NCI-H82 treated with DMSO at 0.1 percent for 48 hours (cell line): ENCODE measurements around the gene ANXA2.
A peak's percentile ranks its signal among the peaks of the same experiment; 100 is the strongest.
"Not testable (repeated sequence)": the region's sequence is repeated elsewhere in the genome, so short reads cannot be mapped to it uniquely, and the experiment has no call there.

Experiments
- DNase-seq: peaks from one replicate; lab custom pipeline; 2025; ENCODE audit not compliant: unreplicated experiment; lab: John Stamatoyannopoulos, UW

ANXA2 gene

DNA sequence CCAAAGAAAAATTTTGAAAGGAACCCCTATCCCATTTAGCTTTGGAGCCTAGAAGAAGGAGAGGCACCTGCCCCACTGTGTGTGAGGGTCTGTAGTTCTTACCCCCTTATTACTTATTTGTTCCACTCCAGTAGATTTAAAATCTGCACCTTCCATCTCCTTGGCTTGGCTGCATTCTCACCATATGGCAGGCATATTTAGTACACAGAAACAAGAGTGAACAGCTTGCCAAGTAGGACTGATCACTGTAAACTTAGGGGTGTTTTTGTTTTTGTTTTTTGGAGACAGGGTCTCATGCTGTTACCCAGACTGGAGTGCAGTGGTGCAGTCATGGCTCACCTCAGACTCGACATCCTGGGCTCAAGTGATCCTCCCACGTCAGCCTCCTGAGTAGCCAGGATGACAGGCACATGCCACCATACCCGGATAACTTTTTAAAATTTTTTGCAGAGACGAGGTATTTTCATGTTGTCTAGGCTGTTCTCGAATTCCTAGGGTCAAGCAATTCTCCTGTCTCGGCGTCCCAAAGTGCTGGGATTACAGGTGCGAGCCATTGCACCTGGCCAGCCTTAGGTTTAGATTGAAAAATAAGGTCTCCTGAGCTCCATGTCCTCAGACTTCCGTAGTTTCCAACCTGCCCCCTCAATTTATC lies 14.1 kb upstream of the ANXA2 start:
- DNase-seq, result peak; percentile 79

DNA sequence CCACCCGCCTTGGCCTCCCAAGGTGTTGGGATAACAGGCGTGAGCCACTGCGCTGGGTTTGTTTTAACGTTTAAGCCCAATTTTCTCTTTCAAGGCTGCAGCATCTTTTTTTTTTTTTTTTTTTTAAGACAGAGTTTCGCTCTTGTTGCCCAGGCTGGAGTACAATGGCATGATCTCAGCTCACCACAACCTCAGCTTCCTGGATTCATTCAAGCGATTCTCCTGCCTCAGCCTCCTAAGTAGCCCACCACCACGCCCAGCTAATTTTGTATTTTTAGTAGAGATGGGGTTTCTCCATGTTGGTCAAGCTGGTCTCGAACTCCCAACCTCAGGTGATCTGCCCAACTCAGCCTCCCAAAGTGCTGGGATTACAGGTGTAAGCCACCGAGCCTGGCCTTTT lies 12.6 kb upstream of the ANXA2 start:
- not testable (repeated sequence) for DNase-seq

DNA sequence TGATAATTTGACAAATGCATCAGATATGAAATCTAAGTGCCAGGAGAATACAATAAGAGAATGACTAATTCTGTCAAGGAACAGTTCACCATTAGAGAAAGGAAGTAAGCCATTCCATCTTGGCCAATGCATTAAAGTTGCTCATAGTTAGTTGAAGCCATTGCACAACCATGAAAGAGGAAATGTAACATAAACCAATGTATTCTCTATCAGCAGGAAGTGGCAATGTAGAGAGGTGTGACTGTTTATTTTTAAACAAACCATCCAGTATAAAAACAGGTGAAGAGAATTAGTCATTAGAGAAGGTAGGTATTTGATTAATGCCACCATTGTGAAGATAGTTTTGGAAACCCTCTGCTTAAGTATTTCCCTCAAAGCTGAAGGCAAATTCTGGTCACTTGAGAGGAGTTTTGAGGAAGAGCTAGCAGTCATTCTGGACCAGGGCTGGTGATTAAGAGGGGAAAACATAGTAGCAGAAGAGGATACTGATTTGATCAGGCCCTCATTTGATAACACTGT lies 10.7 kb upstream of the ANXA2 start:
- DNase-seq, result no peak

DNA sequence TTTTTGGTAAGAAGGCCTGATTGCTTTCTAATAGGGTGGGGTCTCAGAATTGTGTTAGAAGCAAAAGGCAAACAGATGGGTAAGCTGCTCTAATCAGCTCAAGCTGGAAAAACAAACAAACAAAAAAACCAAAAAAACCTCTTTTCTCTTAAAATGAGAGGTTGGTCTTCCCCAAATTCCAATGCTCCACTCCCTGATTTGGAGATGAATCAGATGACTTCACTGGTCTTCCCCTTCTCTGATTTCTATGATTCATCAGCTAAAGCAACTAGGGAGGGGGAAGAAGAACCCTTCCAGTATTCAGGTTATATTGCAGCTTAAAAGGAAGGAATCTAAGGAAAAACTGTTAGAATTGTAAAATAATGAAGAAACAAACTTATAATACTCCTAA lies 9.6 kb upstream of the ANXA2 start:
- peak; percentile 25 for DNase-seq

DNA sequence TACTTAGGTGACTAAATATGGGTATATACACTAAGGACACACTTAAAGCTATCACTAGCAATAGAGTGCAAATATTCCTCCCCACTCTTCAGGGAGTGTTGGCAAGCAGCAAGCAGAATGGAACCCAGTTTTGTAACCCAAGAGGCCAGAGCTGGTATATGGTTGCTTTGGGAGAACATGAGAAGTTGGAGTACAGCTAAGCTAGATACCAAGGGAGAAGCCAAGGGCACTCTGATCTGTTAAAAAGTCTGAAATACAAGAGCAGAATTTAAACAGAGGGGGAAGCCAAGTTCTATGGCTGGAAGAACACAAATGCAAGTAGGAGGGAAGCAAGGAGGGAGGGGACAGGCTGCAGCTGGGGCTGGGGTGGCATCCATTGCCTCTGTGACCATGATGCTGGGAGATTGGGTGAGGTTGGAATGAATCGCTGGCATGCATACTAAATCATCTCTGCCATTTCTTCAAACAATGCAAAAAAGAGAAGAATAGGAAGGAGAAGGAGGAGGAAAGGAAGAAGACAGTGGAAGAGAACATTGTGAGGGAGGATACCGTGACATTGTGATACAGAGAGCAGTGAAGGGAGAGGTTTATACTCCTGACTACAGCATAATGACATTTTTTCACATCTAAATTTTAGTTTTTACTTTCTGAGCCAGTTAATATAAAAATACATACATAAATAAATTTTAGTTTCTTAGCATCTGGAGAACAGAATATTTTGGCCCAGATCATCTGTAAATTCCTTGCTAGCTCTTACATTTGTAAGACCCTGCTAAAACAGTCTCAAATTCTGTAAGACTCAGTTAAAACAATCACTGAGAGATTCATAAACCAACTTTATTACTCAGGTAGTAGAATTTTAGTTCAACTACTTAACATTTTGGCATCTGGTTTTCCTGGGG lies 9.0 kb upstream of the ANXA2 start:
- no peak for DNase-seq

DNA sequence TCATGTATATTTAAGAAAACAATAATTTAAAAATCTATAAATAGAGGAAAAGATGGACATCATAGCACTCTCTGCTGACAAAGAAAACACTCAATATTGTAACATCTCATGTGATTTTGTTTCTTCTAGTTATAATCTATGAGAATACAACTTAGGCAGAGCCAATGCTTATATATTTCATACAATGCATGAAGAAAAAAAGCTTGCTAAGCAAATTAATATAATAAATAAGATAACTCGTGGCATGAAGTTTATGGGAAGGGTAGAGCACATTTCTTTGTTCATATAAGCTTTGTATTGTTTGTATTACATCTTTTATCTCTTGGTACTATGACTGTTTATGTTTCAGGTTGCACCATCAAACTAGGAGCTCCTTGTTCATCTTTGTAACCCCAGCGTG lies 7.6 kb upstream of the ANXA2 start:
- DNase-seq, result no peak

DNA sequence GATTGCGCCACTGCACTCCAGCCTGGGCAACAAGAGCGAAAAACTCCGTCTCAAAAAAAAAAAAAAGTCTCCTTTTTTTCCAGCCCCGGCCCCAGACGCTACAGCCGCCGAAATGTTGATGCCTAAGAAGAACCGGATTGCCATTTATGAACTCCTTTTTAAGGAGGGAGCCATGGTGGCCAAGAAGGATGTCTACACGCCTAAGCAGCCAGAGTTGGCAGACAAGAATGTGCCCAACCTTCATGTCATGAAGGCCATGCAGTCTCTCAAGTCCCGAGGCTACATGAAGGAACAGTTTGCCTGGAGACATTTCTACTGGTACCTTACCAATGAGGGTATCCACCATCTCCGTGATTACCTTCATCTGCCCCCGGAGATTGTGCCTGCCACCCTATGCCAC lies 6.6 kb upstream of the ANXA2 start:
- DNase-seq, result not testable (repeated sequence)

DNA sequence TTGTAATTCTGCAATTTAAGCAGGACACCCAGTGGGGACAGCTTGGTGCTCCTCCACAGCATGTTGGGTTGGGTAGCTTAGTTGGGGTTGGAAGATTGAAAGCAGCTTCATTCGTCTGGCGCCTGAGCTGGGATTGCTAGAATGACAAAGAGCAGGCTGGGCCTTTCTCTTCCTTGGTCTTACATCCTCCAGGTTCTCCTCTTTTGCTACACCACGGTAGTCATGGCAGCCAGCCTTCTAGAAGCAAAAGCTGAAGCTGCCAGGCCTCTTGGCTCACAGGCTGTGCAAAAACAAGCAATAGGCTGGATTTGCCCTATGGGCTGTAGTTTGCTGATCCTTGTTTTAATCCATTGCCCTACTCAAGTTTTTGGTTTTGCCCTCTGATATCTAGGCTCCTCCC lies 3.2 kb upstream of the ANXA2 start:
- DNase-seq, result no peak

DNA sequence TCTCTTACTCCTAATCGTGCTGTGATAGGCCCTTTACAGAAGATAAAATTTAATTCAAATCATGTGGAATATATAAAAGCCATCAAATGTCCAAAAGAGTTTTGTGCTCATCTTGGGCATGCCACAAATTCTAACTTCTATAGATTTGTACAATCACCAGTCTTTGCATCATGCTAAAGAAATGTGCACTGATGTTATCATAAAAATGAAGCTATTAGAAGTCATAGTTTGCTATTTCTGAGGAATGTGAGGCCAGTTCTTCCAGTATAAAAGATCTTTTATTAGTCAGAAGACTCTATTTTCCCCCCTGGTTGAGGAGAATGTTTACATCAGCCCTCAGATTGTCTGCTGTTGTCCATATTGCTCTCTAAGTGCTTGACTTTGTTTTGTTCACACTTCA lies 2.1 kb upstream of the ANXA2 start:
- no peak for DNase-seq

DNA sequence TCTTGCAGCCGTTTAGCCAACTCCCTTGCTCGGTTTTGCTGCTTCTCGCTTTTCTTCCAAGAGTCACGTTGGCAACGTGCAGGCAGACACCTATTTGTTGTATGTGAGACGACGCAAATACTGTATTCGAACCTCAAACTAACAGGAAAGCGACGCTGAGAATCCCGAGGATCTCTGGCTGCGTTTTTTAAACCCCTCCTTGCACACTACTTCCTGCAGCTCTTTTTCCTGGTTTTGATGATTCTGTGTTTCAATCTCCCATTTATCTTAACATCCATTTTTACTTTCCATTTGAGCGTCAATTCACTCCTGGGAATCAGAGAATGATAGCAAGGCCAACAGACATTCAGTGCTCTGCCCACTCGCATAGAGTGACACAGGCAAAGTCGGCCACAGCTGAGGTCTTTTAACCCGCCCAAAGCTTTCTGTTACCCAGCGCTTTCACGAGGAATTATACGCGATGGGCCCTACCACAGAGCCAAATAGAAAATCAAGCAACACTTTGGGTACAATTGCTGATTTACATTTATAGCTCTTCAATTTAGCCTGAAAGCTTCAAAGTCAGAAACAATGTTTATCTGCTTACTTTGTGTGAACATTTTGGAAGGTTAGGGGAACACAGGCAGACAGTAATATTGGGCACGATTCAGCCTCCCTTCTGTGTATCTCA lies 1.6 kb upstream of the ANXA2 start:
- DNase-seq, result no peak

DNA sequence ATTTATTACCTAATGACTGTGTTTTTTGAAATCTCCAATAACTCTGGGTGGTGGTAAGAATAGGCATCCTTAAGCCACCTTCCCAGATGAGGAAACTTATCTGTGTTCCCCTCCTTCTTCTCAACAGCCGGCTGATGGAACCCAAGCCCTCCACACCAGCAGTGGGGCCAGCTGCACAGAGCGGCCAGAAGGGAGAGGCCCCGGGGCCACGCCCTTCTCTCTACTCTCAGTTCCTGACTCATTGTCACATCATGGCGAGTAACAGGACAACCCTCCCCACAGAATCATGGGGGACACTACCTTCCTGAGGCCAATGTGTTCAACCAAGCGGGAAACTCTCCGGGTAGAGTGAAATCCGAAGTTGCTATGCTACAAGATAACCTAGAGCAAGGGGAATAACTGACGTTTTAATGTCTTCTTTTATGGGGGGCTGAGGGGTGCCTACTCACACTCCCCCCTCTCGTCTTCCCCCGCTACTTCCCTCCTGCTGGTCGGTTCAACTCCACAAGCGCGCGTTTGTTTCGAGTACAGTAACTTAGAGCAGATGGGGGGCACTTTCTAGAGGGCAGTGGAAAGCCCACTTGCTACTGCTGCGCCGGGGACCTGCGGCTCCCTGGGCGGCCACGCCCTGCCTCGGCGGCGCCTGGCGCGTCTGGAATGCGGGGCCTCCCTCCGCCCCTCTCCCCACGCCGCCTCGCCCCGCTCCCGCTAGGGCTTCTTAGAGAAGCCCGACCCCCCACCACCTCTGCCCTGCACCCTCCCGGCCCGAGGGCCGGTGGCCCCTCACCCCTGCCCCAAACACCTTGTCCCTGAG lies 621 bp downstream of the ANXA2 start:
- no peak for DNase-seq

DNA sequence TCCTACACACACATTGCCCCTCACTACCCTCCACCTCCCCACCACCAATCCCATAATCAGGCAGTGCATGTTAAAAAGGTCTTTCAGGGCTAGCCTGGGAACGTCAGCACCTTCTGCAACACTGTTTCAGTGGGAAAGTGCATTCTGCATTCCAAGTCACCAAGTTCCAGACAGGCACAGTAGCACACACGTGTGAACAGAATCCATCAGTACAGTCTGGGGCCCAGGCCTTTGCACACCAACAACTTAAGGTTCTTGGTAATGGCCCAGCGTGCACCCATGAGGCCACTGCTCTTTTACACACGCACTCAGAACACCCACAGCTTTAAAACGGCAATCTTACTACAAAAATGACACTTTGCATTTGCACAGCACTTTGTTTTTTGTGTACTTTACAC lies 1.2 kb downstream of the ANXA2 start:
- DNase-seq, result no peak

DNA sequence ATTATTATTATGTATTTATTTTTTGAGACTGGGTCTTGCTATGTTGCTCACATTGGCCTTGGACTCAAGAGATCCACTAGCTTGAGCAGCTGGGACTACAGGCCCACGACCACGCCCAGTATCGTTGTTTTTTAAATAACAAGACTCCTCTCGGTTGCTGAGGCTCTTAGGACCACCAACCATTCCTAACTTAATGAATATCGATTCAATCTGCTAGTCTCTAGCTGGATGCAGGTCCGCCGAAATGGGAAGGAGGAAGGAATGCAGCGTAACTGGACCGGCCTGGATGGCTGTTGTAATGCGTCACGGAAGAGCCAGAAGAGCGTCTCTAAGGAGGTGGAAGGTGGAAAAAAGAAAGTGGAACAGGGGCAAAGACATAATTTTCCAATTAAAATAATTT lies 1.7 kb downstream of the ANXA2 start:
- DNase-seq, result no peak

DNA sequence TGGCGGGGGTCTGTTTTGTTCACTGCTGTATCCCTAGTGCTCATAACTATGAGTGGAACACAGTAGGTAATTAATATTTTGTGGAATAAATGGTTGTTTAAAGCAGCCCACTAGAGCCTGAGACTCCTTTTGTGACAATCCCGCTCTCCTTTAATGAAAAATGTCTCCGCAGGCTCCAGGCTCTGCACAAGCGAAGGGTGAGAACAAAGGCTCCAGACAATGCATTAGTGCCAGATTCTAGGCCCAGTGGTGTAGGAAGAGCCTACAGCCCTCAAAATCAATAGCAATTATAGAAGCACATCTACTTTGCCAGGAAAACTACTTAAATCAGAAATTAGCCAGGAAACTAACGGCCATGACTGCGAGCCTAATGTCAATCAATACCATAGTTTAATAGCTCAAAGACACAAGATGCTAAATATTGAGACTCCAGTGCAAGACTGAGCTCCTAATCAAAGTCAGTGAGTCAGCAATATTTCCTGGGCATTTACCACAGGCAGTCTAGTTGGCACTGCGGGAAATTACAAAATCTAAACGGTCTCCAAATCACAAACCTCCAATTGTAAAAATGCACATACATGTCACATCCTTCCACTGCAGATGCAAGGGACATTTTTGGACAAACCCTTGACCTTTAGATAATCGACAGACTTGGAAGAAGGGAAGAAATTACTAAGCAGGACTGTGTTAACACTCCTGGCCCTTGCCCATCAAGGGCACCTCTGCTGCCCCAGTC lies 2.3 kb downstream of the ANXA2 start:
- DNase-seq, result no peak

DNA sequence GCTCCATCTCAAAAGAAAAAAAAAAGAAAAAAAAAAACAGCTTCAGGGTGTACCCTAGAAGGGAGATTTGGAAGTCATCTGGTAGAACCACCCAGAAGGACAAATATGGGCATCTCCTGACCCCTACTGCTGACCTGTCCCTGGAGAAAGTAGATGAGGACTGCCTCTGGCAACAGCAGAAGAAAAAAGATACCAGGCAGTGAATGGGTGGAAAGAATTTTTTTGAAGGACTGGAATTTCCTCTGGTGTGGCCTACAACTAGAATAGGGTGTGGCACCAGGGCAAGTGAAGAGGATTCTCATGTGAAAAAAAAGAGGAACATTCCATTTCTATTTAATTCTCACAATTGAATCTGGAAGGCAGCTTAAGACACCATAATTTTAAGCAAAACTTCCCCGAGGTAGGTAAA lies 3.1 kb downstream of the ANXA2 start:
- no peak for DNase-seq

DNA sequence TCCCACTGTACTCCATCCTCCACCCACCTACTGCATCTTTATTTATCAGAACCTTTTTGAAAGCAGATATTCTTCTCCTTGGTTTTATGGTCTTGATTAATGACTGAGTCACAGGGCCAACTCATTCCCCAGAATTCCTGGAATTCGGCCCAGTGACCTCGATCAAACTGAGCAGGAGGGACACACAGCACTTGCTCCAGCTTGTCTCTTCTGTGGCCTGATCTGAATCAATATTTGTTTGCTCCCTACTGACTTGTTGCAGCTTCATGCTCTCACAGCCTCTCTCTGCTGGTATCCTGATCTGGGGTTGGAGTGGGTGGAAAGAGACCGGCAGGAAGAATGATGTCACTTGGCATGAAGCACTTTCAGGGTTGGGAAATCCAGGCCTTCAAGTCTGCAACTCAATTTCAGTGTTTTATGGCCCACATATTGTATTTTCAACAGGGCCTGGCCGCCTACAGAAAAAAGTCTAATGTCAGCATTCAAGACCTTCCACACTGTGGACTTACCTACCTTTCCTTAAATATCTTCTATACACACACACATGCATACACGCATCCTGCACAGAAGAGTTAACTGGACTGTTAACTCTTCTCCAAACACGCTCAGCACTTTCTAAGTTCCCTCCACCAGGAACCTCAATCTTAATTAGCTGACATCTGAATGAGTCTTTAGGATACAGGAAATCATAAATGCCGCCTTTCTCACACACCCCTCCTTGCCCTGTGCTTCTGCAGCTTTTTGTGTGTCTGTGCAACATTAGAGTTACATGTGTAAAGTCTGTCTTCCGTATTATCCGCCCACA lies 4.6 kb downstream of the ANXA2 start:
- DNase-seq, result no peak

DNA sequence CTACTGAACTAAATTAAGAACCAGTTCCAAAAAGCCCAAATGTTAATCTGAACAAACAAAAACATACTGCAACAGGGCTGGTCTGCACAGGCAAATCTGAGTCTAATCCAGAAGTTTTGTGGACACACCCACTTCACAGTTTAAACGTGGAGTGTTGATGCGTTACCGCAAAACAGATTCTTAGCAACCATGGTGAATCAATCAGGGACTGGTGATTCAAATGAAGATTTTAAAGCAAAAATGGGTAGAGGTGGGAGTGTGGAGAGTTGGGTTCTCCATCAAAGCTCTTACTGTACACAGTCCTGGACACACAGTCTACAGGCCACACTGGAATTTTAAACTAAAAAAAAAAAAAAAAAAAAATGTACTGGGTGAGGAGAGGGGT lies 5.2 kb downstream of the ANXA2 start:
- DNase-seq, result no peak

DNA sequence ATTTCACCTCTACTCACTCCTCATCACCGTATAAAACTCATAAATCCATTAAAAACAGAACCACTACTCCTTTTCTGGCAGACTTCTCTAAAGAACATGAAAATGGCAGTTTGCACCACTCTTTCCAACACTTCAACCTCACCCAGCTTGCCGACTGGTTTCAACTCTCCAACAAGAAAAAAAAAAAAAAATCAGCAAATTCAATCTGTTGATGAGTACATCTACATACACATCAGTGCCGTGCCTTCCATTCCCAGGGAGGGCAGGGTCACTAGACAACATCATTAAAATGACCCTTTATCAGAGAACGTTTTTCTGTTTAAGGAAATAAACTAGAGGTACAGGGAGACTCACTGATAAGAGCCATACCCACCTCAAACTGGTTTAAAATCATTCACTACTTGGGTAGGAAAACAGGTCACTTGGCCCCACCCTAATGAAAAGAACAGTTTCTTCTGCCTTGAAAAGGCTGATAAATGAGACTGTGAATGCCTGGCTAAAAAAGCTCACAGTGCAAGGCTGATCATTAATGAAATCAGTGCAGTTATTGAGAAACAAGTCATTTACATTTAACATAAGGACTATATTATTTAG lies 6.0 kb downstream of the ANXA2 start:
- no peak for DNase-seq

DNA sequence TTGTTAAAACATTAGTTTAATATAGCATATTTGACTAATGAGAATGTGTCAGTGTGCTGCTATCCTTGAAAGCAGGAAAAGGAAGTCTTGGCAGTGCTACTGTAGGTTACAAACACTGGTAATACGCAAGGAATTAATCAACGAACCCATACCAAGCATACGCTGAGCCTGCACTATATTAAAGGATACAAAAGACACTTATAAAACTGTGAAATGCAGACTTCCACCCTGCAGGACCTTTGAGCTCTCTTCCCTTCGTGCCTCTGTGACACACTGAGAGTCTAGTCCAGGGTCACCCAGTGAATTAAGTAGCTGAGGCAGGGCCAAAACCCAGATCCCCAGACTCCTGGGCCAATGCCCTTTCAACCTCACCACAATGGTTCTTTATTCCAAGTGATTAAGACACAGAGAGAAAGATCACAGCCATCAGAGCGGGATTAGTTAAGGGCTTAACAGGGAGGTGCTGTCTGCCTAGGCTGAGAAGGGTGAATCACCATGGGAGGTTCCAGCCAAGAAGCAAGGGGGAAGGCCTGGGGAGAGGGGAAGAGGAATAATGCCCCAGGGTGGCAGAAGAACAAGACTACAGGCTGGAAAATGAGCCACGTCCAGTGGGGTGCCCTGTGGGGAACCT lies 6.8 kb downstream of the ANXA2 start:
- DNase-seq, result peak; percentile 92
